ENCODE data around the gene C9orf78. TPM values are rescaled to one million over a fixed set of nuclear protein-coding genes. Genes with fewer than 3 reads are reported as not detected.

The C9orf78 gene
- total RNA-seq, 1 donor from 2014 or later = 34.6 TPM

DNA sequence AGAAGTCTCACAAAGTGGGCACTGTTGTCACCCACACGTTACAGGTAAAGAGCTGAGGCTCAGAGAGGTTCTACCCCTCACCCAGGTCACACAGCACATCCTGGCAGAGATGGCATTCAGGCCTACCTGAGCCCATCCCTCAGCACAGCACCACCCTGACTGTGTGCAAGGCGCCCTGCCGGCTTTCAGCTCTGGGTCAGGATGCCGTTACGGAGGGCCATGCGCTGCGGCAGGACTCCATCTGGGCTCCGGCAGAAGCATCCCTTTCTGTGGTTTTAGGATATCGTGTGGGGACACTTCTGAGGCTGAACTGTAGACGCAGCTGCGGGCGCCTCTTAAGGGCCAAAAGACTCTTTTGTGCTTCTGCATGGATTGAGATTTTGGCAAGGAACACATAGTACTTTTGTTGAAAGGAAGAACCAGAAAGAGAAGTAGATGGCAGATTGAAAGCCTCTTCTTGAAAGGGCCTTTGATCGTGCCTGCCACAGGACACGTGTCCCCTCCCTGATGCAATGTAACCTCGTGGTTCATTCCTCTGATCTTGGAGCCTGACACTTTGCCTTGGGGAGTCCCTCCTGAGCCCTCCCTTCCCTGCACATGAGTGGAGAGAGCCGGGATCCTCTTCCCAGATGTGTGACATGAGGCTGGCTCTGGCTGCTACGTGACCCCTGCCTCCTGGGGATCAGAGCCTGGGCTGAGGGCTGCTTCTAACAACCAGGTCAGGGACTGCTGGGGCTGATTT is 31.5 kb upstream of the C9orf78 start:
- TF ChIP-seq, protein P1, sequence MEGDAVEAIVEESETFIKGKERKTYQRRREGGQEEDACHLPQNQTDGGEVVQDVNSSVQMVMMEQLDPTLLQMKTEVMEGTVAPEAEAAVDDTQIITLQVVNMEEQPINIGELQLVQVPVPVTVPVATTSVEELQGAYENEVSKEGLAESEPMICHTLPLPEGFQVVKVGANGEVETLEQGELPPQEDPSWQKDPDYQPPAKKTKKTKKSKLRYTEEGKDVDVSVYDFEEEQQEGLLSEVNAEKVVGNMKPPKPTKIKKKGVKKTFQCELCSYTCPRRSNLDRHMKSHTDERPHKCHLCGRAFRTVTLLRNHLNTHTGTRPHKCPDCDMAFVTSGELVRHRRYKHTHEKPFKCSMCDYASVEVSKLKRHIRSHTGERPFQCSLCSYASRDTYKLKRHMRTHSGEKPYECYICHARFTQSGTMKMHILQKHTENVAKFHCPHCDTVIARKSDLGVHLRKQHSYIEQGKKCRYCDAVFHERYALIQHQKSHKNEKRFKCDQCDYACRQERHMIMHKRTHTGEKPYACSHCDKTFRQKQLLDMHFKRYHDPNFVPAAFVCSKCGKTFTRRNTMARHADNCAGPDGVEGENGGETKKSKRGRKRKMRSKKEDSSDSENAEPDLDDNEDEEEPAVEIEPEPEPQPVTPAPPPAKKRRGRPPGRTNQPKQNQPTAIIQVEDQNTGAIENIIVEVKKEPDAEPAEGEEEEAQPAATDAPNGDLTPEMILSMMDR (conservative IDR thresholded peaks at IDR 0.05) = no peak
- Mint-ChIP-seq H3K36me3 (ENCODE audit: low read depth) (peaks cover 7% of the 10 kb centered on the region), H3K27ac (ENCODE audit: unreplicated experiment) (peak overlapping the region; percentile 9), H3K4me3 (no peak overlapping the region), H3K27me3 (ENCODE audit: low read depth) (no peaks in the 10 kb centered on the region), H3K4me1 (peaks cover 11% of the 10 kb centered on the region), H3K9me3 (no peaks in the 10 kb centered on the region)
- DNase-seq (ENCODE audit: low read depth, low spot score) = no peak

DNA sequence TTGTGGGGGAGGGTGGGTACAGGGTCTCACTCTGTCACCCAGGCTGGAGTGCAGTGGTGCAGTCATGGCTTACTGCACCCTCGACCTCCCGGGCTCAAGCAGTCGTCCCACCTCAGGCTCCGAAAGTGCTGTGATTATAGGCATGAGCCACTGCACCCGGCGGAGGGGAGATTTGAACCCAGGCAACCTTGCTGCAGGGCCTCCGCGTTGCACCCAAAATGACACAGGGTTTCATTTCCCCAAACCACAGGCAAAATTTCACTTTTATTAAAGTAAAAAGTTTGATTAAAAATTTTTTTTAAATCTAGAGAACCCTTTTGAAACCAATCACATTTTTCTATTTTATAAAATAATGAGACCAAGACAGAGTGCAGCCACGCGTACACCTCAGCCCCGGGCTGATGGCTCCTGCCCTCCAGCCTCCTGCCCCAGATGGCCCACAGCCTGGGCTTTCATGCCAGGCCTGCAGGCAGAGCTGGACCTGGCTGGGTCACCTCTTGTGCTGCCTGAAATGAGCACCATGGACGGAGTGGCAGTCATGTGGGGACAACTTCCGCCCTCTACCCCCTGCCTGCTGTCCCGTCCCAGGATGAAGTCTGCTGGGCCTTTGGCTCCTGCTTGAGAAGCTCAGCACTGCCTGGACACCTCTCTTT is 30.7 kb upstream of the C9orf78 start:
- Mint-ChIP-seq H3K9me3 (no peaks in the 10 kb centered on the region), H3K27me3 (ENCODE audit: low read depth) (no peaks in the 10 kb centered on the region), H3K4me3 (peak overlapping the region; percentile 34), H3K36me3 (ENCODE audit: low read depth) (peaks cover 7% of the 10 kb centered on the region), H3K27ac (ENCODE audit: unreplicated experiment) (no peak overlapping the region), H3K4me1 (peaks cover 5% of the 10 kb centered on the region)
- TF ChIP-seq, protein P1 (conservative IDR thresholded peaks at IDR 0.05) = no peak
- no peak for DNase-seq (ENCODE audit: low read depth, low spot score)

DNA sequence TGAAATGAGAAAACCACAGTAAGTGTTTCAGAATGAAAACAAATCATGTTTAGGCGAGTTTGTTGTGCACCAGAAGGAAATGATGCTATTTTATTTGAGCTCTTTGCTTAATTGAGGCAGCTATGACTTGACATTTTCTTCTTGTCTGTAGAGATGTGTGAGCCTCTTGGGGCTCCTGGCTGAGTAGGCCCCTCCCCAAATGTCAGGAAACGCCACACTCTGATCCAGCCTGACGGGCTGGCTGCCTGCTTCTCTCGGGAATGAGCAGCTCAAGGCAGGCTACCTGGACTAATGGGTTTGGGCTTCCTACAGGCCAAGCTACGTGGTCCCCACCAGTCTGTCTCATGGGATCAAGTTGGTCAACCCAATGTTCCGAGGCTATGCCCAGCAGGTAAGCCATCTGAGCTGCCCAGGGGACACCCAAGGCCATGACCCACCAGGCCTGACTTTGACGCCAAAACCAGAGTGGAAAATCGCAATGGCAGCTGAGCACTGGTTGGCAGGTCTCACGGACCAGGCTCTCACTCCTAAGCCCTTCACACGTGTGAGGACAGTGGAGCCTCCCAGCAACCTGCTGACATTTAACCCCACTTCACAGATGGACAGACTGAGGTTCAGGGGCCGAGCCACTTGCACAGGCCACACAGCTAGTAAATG is 30.0 kb upstream of the C9orf78 start:
- Mint-ChIP-seq H3K36me3 (ENCODE audit: low read depth) (peaks cover 7% of the 10 kb centered on the region), H3K27me3 (ENCODE audit: low read depth) (no peaks in the 10 kb centered on the region), H3K27ac (ENCODE audit: unreplicated experiment) (no peak overlapping the region), H3K4me3 (no peak overlapping the region), H3K9me3 (no peaks in the 10 kb centered on the region), H3K4me1 (peaks cover 4% of the 10 kb centered on the region)
- TF ChIP-seq, protein P1 (conservative IDR thresholded peaks at IDR 0.05) = no peak
- DNase-seq (ENCODE audit: low read depth, low spot score) = no peak

DNA sequence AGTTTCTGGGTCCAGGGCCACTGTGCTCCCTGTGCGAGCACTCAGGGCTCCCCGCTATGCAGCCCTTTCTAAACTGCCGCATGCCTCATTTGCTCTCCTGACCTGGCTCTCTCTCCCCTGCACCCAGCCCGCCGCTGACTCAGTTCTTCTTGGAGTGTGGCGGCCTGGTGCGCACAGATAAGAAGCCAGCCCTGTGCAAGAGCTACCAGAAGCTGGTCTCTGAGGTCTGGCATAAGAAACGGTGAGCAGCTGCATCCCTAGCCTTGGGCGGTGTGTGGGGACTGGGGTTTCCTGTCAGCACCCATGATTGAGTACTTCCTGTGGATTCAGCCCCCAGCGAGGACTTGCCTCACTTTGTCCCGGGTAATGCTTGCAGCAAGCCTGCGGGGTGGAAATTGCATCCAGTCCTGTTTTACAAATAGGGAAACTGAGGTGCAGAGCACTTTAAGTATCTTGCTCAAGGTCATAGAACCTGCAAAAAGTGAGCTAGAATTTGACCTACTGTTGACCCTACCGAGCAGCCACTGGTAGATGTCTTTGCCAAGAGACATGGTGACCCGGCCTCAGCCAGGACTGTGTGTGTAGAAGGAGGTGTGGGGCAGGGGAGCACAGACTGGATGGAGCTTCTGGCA is 28.1 kb upstream of the C9orf78 start:
- Mint-ChIP-seq H3K36me3 (ENCODE audit: low read depth) (peaks cover 7% of the 10 kb centered on the region), H3K9me3 (no peaks in the 10 kb centered on the region), H3K27ac (ENCODE audit: unreplicated experiment) (no peak overlapping the region), H3K4me3 (no peak overlapping the region), H3K4me1 (no peaks in the 10 kb centered on the region), H3K27me3 (ENCODE audit: low read depth) (no peaks in the 10 kb centered on the region)
- DNase-seq (ENCODE audit: low read depth, low spot score) = no peak
- TF ChIP-seq, protein P1 (conservative IDR thresholded peaks at IDR 0.05) = no peak

DNA sequence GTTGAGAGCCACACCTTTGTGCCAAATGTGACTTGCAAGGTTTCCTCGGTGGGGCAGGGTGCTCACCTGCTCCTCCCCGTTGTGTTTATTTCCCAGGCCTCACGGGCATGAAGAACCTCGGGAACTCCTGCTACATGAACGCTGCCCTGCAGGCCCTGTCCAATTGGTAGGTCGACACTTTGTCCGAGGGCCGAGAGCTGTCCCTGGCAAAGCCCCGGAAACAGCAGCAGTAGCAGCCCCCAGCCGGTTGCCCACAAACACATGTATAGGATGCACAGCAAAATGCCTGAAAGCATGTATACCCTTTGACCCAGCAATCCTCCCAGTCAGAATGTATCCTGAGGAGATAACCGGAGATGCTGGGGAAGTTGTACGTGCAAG is 26.4 kb upstream of the C9orf78 start:
- TF ChIP-seq, protein P1 (conservative IDR thresholded peaks at IDR 0.05) = no peak
- Mint-ChIP-seq H3K36me3 (ENCODE audit: low read depth) (peaks cover 7% of the 10 kb centered on the region), H3K27ac (ENCODE audit: unreplicated experiment) (no peak overlapping the region), H3K4me1 (no peaks in the 10 kb centered on the region), H3K4me3 (no peak overlapping the region), H3K27me3 (ENCODE audit: low read depth) (no peaks in the 10 kb centered on the region), H3K9me3 (no peaks in the 10 kb centered on the region)
- no peak for DNase-seq (ENCODE audit: low read depth, low spot score)
